ENCODE measurements around the gene ERP44. TPM values are rescaled to one million over a fixed set of nuclear protein-coding genes. Genes with fewer than 3 reads are reported as not detected.

The ERP44 gene
- total and polyA plus RNA-seq, 2 experiments from 2014 or later, result 23.8 to 50.5 TPM

- Histone ChIP-seq H3K27me3 (replicated peaks; ENCODE audit: insufficient read depth) (no peaks in the 10 kb centered on the region), H3F3A (ENCODE audit: insufficient read depth) (no peaks in the 10 kb centered on the region; the same call in 1 of the 2 replicates), H2AFZ (no peak overlapping the region), H3K9me2 (ENCODE audit: insufficient read depth) (no peaks in the 10 kb centered on the region), H3K9ac (no peak overlapping the region), H3K4me2 (ENCODE audit: unreplicated experiment) (no peak overlapping the region), H3K9me3 (ENCODE audit: low read depth) (no peaks in the 10 kb centered on the region), H3K79me2 (ENCODE audit: insufficient read depth) (0 out of 2 replicates have a peak, but pooled peaks cover 4% of the 10 kb centered on the region), H3K4me1 (ENCODE audit: insufficient read depth) (0 out of 2 replicates have a peak, but pooled peaks cover 4% of the 10 kb centered on the region), H4K20me1 (ENCODE audit: insufficient read depth) (no peaks in the 10 kb centered on the region), H3K36me3 (ENCODE audit: low read depth) (no peaks in the 10 kb centered on the region), H3K27ac (no peak overlapping the region), H3K4me3 (no peak overlapping the region)
- no peak for DNase-seq
- TF ChIP-seq EZH2 (IDR thresholded peaks at IDR 0.05; ENCODE audit: insufficient read depth, poor library complexity, severe bottlenecking) (no peak), EZH2phosphoT487 (IDR thresholded peaks at IDR 0.05; ENCODE audit: insufficient read depth, low read depth) (no peak)
- in situ Hi-C loops (cut with MboI), result no loop called here
- WGBS, 2 experiments (ENCODE audit: low coverage in 1 of 2, low lambda C conversion rate in 2 of 2, missing lambda C conversion rate in 2 of 2), result 98 to 100% methylated on average over 6 to 25 of the region's 25 CpGs
These were observed 18.5 kb upstream of the ERP44 start for GRCh38 chr9:100117316-100117715.

GRCh38 chr9:100112677-100113336 lies 14.0 kb upstream of the ERP44 start:
- Histone ChIP-seq H2AFZ (no peak overlapping the region), H3K79me2 (ENCODE audit: insufficient read depth) (no peaks in the 10 kb centered on the region), H3K9me2 (ENCODE audit: insufficient read depth) (no peaks in the 10 kb centered on the region), H3K9ac (no peak overlapping the region), H3K4me3 (no peak overlapping the region), H3K27me3 (replicated peaks; ENCODE audit: insufficient read depth) (no peaks in the 10 kb centered on the region), H4K20me1 (ENCODE audit: insufficient read depth) (no peaks in the 10 kb centered on the region; the same call in 1 of the 2 replicates), H3K27ac (no peak overlapping the region), H3K4me2 (ENCODE audit: unreplicated experiment) (no peak overlapping the region), H3K36me3 (ENCODE audit: low read depth) (peaks cover 5% of the 10 kb centered on the region; the same call in 1 of the 2 replicates), H3F3A (ENCODE audit: insufficient read depth) (peaks cover 26% of the 10 kb centered on the region; the same call in 1 of the 2 replicates), H3K9me3 (ENCODE audit: low read depth) (no peaks in the 10 kb centered on the region), H3K4me1 (ENCODE audit: insufficient read depth) (peaks cover 22% of the 10 kb centered on the region)
- WGBS, 2 experiments (ENCODE audit: low coverage in 1 of 2, low lambda C conversion rate in 2 of 2, missing lambda C conversion rate in 2 of 2), result 97% methylated on average over 2 of the region's 2 CpGs
- no peak for DNase-seq
- in situ Hi-C loops (cut with MboI), result no loop called here
- TF ChIP-seq EZH2 (IDR thresholded peaks at IDR 0.05; ENCODE audit: insufficient read depth, poor library complexity, severe bottlenecking) (no peak), EZH2phosphoT487 (IDR thresholded peaks at IDR 0.05; ENCODE audit: insufficient read depth, low read depth) (no peak)

- peak overlapping the region; percentile 21; the same call in 1 of the 2 replicates for H3K9ac ChIP-seq
- no peaks in the 10 kb centered on the region for H3K9me2 ChIP-seq (ENCODE audit: insufficient read depth)
- peak; percentile 98 for DNase-seq
- no peak overlapping the region for H2AFZ ChIP-seq
- H3K4me3 ChIP-seq, result peak overlapping the region; percentile 23
- peaks cover 26% of the 10 kb centered on the region; the same call in 1 of the 2 replicates for H3F3A ChIP-seq (ENCODE audit: insufficient read depth)
- no peaks in the 10 kb centered on the region for H3K9me3 ChIP-seq (ENCODE audit: low read depth)
- H4K20me1 ChIP-seq (ENCODE audit: insufficient read depth), result no peaks in the 10 kb centered on the region; the same call in 1 of the 2 replicates
- WGBS, 2 experiments (ENCODE audit: low coverage in 1 of 2, low lambda C conversion rate in 2 of 2, missing lambda C conversion rate in 2 of 2), result 1 to 2% methylated on average over 4 of the region's 4 CpGs
- H3K27ac ChIP-seq, result peak overlapping the region; percentile 66
- in situ Hi-C loops (cut with MboI), result no loop called here
- peaks cover 22% of the 10 kb centered on the region for H3K4me1 ChIP-seq (ENCODE audit: insufficient read depth)
- no peaks in the 10 kb centered on the region for H3K27me3 ChIP-seq (replicated peaks; ENCODE audit: insufficient read depth)
- no peaks in the 10 kb centered on the region for H3K79me2 ChIP-seq (ENCODE audit: insufficient read depth)
- peaks cover 20% of the 10 kb centered on the region; the same call in 1 of the 2 replicates for H3K36me3 ChIP-seq (ENCODE audit: low read depth)
- TF ChIP-seq EZH2phosphoT487 (IDR thresholded peaks at IDR 0.05; ENCODE audit: insufficient read depth, low read depth), result peak; percentile 99
- TF ChIP-seq EZH2 (IDR thresholded peaks at IDR 0.05; ENCODE audit: insufficient read depth, poor library complexity, severe bottlenecking), result no peak
- peak overlapping the region; percentile 68 for H3K4me2 ChIP-seq (ENCODE audit: unreplicated experiment)
These were observed 12.4 kb upstream of the ERP44 start for GRCh38 chr9:100111235-100111634.

GRCh38 chr9:100108559-100108958 lies 9.8 kb upstream of the ERP44 start:
- H3K36me3 ChIP-seq (ENCODE audit: low read depth), result peaks cover 35% of the 10 kb centered on the region; the same call in 1 of the 2 replicates
- peaks cover 26% of the 10 kb centered on the region; the same call in 1 of the 2 replicates for H3F3A ChIP-seq (ENCODE audit: insufficient read depth)
- TF ChIP-seq EZH2 (IDR thresholded peaks at IDR 0.05; ENCODE audit: insufficient read depth, poor library complexity, severe bottlenecking) (no peak), EZH2phosphoT487 (IDR thresholded peaks at IDR 0.05; ENCODE audit: insufficient read depth, low read depth) (no peak)
- H3K9me2 ChIP-seq (ENCODE audit: insufficient read depth), result no peaks in the 10 kb centered on the region
- no peaks in the 10 kb centered on the region for H3K9me3 ChIP-seq (ENCODE audit: low read depth)
- in situ Hi-C loops (cut with MboI), result no loop called here
- no peaks in the 10 kb centered on the region; the same call in 1 of the 2 replicates for H4K20me1 ChIP-seq (ENCODE audit: insufficient read depth)
- H3K27ac ChIP-seq, result no peak overlapping the region
- H3K4me3 ChIP-seq, result no peak overlapping the region
- H3K9ac ChIP-seq, result no peak overlapping the region
- peak; percentile 48 for DNase-seq
- peaks cover 18% of the 10 kb centered on the region for H3K4me1 ChIP-seq (ENCODE audit: insufficient read depth)
- H3K4me2 ChIP-seq (ENCODE audit: unreplicated experiment), result no peak overlapping the region
- no peak overlapping the region for H2AFZ ChIP-seq
- no peaks in the 10 kb centered on the region for H3K27me3 ChIP-seq (replicated peaks; ENCODE audit: insufficient read depth)
- 51 to 59% methylated on average over 2 of the region's 2 CpGs for WGBS, 2 experiments (ENCODE audit: low coverage in 1 of 2, low lambda C conversion rate in 2 of 2, missing lambda C conversion rate in 2 of 2)
- no peaks in the 10 kb centered on the region for H3K79me2 ChIP-seq (ENCODE audit: insufficient read depth)

Data from GM23248 (cell line).